LNCaP clone FGC (cell line): ENCODE measurements around the gene BORCS6.
"Not testable (repeated sequence)": the region's sequence is repeated elsewhere in the genome, so short reads cannot be mapped to it uniquely, and the experiment has no call there.

ENCODE experiments used
- DNase-seq: peaks from one replicate; pipeline ENCODE4 v3.0.0-alpha.2; 2011; ENCODE audit warnings: low read depth
- H3K4me3 ChIP-seq: 2 replicates; pipeline ENCODE4 v1.5.1; 2011; ENCODE audit warnings: mild to moderate bottlenecking, low read depth, low read length, control low read depth
- CTCF ChIP-seq: IDR thresholded peaks from 2 replicates; pipeline ENCODE4 v1.5.1; 2012; ENCODE audit warnings: mild to moderate bottlenecking; ENCODE audit not compliant: control insufficient read depth, insufficient read depth; ENCODE audit errors: extremely low read depth

Gene BORCS6

GRCh38 chr17:8222380-8222629 is 32.3 kb upstream of the BORCS6 start:
- TF ChIP-seq CTCF, result no peak
- H3K4me3 ChIP-seq, result peak overlapping the region; percentile 87
- DNase-seq, result no peak

GRCh38 chr17:8221663-8222379 is 31.8 kb upstream of the BORCS6 start:
- H3K4me3 ChIP-seq, result peak overlapping the region; percentile 87
- TF ChIP-seq CTCF, result no peak
- peak; percentile 67 for DNase-seq

- peak overlapping the region; percentile 87 for H3K4me3 ChIP-seq
- no peak for TF ChIP-seq CTCF
- peak; percentile 75 for DNase-seq
These were observed 31.0 kb upstream of the BORCS6 start for GRCh38 chr17:8220783-8221662.

GRCh38 chr17:8214000-8214399 is 24.0 kb upstream of the BORCS6 start:
- not testable (repeated sequence) for H3K4me3 ChIP-seq, DNase-seq

GRCh38 chr17:8212312-8213180 is 22.6 kb upstream of the BORCS6 start:
- no peak overlapping the region for H3K4me3 ChIP-seq
- no peak for DNase-seq

GRCh38 chr17:8210761-8211458 is 20.9 kb upstream of the BORCS6 start:
- no peak for TF ChIP-seq CTCF
- no peak for DNase-seq

More at GRCh38 chr17:8212312-8213180, 22.6 kb upstream of the BORCS6 start:
- TF ChIP-seq CTCF, result no peak

More at GRCh38 chr17:8210761-8211458, 20.9 kb upstream of the BORCS6 start:
- peak overlapping the region; percentile 88 for H3K4me3 ChIP-seq
